OCI-LY3 (cell line): ENCODE data around the gene SEZ6L.

Source experiments
- EZH2phosphoT487 ChIP-seq: fragments of 200-600 bp; shearing (Covaris generic); IDR thresholded peaks from 2 replicates; pipeline ENCODE4 v1.6.1; 2018; ENCODE audit warnings: antibody characterized with exemption, mixed run types, low read depth
- TF ChIP-seq, protein P1 (sequence below): fragments of 200-600, 300-600 bp; sonication (generic); IDR thresholded peaks from 2 replicates; pipeline ENCODE4 v1.5.1; 2014; ENCODE audit warnings: antibody characterized with exemption, low read length, low read depth

DNA sequence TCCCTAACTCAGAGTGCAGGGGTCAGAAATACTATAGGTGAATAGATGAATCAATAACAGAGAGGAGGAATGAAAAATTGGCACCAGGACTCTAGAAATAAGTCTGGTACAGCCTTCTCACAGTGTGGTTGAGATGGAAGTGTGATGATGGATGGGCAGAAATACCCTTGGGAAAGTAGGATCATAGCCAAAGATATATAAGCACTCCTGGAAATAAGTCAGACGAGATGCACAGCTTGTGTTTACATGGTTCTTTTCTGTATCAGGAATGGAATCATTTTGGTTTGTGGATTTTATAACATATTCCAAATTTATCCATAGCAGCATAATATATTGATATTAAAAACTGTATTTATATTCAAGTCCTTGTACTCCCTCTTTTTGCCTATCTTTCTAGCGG, 33.5 kb upstream of the SEZ6L start:
- TF ChIP-seq, protein P1, sequence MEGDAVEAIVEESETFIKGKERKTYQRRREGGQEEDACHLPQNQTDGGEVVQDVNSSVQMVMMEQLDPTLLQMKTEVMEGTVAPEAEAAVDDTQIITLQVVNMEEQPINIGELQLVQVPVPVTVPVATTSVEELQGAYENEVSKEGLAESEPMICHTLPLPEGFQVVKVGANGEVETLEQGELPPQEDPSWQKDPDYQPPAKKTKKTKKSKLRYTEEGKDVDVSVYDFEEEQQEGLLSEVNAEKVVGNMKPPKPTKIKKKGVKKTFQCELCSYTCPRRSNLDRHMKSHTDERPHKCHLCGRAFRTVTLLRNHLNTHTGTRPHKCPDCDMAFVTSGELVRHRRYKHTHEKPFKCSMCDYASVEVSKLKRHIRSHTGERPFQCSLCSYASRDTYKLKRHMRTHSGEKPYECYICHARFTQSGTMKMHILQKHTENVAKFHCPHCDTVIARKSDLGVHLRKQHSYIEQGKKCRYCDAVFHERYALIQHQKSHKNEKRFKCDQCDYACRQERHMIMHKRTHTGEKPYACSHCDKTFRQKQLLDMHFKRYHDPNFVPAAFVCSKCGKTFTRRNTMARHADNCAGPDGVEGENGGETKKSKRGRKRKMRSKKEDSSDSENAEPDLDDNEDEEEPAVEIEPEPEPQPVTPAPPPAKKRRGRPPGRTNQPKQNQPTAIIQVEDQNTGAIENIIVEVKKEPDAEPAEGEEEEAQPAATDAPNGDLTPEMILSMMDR, result no peak
- TF ChIP-seq EZH2phosphoT487, result no peak
